GM13977 (cell line): ENCODE data around the gene S100A2.

Source experiments
- DNase-seq: peaks from one replicate; pipeline ENCODE4 v3.0.0; 2012; ENCODE audit warnings: low spot score
- CTCF ChIP-seq: IDR thresholded peaks from 2 replicates; pipeline ENCODE4 v1.5.1; 2012; ENCODE audit warnings: mild to moderate bottlenecking, control low read depth; ENCODE audit not compliant: insufficient read depth; ENCODE audit errors: extremely low read depth, missing control alignments
- in situ Hi-C: fragments of 300-500 bp; cut with MboI; formaldehyde crosslinking; loops from one replicate; pipeline ENCODE4 v1.12.0; 2022; ENCODE audit warnings: low sequenced_read_pairs, low pct_unique_long_range_greater_than_20kb, mixed read lengths, inconsistent platforms; ENCODE audit not compliant: unreplicated experiment

S100A2 gene

GRCh38 chr1:153573351-153573750 lies 7.7 kb upstream of the S100A2 start:
- DNase-seq, result no peak
- in situ Hi-C loops, result no loop called here
- TF ChIP-seq CTCF, result no peak

DNA sequence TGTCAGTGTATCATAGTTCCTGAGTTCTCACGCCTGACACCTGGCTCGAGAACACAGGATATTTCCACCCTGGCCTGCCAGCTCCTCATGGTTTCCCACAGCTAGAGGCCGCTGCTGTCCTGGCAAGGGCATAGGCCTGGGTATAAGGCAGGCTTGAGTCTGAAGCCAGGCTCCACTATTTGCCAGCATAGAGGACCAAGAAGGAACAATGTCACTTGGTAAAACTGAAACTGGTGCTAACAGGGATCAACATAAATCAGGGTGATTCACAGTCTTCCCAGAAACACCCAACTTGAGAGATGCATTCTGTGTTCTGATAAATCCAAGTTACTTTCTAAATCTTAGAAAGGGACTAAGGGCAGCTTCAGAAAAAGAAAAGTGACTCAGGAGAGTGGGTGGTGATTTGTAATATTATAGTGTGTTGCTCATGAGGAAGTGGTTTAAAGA lies 6.9 kb upstream of the S100A2 start:
- peak; percentile 76 for DNase-seq
- in situ Hi-C loops, result no loop called here
- peak; percentile 83 for TF ChIP-seq CTCF

GRCh38 chr1:153571706-153572105 lies 6.1 kb upstream of the S100A2 start:
- in situ Hi-C loops, result no loop called here
- TF ChIP-seq CTCF, result no peak
- DNase-seq, result no peak

DNA sequence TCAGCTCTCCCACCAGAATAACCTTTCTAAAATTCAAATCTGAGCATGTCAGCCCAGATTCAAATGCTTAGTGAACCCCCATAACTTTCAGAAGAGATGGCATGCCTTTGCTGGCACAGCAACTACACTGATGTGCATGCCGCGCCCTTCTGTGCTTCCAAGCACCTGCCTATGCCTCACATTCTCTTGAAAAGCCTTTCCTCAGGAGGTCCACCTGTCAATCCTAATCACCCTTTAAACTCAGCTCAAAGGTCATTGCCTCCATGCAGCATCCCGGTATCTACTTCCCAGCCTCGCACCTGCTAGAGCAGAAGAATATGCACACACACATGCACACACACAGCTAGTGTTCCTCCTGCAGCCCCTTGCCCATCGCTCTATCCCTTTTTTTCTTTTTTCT lies 5.2 kb upstream of the S100A2 start:
- in situ Hi-C loops, result no loop called here
- no peak for DNase-seq
- TF ChIP-seq CTCF, result no peak

DNA sequence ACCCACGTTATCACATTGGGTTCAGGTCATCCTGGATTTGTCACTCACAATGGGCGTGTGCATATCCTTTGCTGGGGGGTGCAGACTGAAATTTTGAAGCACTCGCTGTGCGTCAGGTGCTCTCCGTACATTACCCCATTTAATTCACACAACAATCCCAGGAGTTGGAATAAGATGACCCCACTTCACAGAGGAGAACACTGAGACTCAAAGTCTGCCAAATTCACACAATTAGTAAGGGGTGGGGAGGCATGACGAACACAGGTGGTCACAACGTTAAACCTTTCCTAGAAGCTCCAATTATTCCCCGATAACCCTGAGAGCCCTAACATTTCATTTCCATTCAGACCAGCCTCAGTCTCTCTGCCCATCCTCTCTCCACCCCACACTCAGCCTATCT lies 3.8 kb upstream of the S100A2 start:
- DNase-seq, result no peak
- in situ Hi-C loops, result loop anchor here (10.0 kb wide), 1 partner anchor 55 kb away; no protein-coding TSS in a partner anchor
- TF ChIP-seq CTCF, result no peak

DNA sequence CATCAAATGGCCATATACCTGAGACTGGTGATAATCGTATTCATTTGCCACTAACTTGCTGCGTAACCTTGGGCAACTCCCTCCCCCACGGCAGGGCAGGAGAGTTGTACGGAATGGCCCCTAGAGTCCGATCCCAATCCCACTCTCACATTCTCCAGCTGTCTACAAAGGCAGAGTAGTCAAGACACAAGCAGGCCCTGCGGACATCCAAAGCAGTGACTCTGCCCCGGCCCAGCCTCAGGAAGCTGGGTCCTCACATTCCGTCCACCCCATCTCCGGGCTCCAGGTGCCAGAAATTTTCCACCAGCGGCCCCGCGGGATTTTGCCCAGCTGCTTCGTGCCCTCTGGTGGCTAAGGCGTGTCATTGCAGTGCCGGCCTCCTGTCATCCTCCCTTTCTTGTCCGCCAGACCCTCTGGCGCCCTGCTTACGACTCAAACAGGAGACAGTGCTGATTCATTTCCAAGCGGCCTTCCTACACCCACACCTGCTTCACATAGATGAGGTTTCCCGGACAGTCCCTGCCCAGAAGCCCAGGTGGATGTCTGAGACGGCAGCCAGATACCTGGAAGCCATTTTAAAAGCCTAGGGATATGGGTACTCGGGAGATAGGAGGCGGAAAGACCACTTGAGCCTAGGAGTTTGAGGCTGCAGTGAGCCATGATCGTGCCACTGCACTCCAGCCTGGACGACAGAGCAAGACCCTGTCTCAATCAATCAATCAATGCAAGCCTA lies 2.9 kb upstream of the S100A2 start:
- peak; percentile 98 for TF ChIP-seq CTCF
- DNase-seq, result peak; percentile 86
- in situ Hi-C loops, result loop anchor here (10.0 kb wide), 1 partner anchor 54 kb away; no protein-coding TSS in a partner anchor
